GM21367 (cell line): ENCODE data around the gene MACF1.
"Not testable (repeated sequence)": the region's sequence is repeated elsewhere in the genome, so short reads cannot be mapped to it uniquely, and the experiment has no call there.

Experiments
- ATAC-seq: cut with Tn5 transposase; IDR thresholded peaks from one replicate; pipeline ENCODE4 v1.9.1; 2021; ENCODE audit not compliant: unreplicated experiment

Gene MACF1

GRCh38 chr1:39485046-39485803, 280.7 kb downstream of the MACF1 start:
- no peak for ATAC-seq

GRCh38 chr1:39488012-39488545, 283.6 kb downstream of the MACF1 start:
- ATAC-seq, result no peak

GRCh38 chr1:39488793-39489566, 284.5 kb downstream of the MACF1 start:
- ATAC-seq, result no peak

DNA sequence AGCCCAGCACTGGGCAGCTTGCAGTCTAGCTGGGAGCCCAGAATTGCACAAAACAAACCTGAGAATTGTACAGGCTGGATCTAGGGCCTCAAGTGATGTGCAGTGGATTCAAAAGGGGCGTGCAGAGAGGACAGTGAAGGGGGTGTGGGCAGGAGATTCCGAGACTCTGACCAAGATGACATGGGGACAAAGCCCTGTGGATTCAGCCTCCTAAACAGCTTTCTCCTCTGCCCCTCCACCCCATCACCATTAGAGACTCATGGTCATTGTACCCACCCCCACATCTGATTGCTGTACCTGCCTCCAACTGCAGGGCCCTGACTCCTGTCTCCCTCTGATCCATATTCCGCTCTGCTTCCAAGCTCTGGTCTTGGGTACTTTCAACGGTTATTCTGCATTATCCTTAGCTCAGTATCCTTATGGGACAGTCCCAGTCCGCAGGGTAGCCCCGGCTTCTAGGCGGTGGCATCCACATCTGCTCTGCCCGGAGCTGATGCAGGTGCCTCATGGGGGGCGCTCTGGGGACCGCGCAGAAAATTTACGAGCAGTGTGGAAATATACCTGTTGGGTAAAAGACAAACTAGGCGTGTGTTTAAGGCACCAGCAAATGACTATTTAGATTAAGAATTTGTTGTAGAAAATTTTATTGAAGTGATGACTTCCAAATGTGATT, 285.2 kb downstream of the MACF1 start:
- ATAC-seq, result no peak

GRCh38 chr1:39490596-39491145, 286.2 kb downstream of the MACF1 start:
- no peak for ATAC-seq

- ATAC-seq, result no peak
Observed at GRCh38 chr1:39491146-39491921, 286.8 kb downstream of the MACF1 start, which contains the start of gene BMP8A. BMP8A (plus strand) TSS chr1:39491636; CDS start chr1:39491992, 356 bp downstream.

GRCh38 chr1:39492118-39493042, 287.9 kb downstream of the MACF1 start:
- ATAC-seq, result not testable (repeated sequence)

GRCh38 chr1:39493043-39493810, 288.7 kb downstream of the MACF1 start:
- not testable (repeated sequence) for ATAC-seq

- no peak for ATAC-seq
Observed at GRCh38 chr1:39494671-39495410, 290.3 kb downstream of the MACF1 start.

DNA sequence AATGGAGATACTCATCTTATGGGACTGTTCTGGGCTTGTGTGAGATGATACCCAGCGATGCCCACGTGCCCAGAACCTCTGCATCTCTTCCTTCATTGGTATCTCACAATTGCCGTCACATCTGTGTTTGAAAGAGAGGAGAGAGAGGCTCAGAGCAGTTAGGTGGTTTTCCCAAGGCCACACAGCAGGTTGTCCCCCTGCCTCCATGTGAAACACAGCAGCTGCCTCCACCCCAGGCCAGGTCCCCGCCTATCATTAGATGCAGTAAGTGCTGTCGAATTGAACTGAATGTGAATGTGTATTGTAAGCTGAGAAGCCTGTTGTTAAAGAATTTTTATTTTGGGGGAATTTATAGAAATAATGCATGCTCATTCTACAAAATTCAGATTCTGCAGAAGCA, 292.0 kb downstream of the MACF1 start:
- not testable (repeated sequence) for ATAC-seq

GRCh38 chr1:39497585-39497984, 293.1 kb downstream of the MACF1 start:
- ATAC-seq, result no peak

- ATAC-seq, result not testable (repeated sequence)
Observed at GRCh38 chr1:39498096-39498710, 293.7 kb downstream of the MACF1 start.

DNA sequence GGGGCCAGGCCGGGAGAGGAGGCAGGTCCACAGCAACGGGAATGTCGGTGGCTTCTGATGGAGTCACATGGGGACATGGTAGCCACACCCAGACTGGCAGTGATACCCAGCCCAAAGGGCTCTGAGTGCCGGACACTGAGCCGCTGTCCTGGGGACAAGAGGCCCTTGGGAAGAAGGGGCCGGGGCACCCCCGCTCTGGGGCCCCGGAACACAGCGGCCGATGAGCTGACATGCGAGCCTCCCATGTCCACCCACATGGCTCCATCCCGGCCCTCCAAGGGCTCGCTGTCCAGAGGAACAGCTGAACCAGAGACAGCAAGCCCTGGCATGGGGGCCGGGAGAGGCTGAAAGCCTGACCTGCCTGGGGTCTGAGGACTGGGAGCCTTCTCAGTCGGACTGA, 294.3 kb downstream of the MACF1 start:
- ATAC-seq, result not testable (repeated sequence)

DNA sequence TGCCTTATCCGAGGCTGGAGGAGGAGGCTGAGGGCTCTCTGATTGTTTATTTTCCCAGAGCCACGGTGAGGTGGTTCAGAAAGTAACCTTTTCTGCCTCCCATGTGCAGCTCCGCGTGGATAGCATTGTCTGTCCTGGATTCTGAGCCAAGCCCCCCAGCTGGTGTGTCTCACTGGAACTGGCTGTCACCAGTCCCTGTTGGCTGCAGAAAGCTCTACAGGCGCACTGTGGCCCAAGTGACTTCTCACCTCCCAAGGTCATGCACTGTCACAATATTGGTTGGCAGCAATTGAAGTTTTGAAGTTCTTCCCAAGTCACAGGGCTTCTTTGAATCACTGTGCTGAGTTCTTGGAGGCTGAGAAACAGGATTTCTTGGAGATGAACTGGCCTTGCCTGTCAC, 295.2 kb downstream of the MACF1 start:
- no peak for ATAC-seq

DNA sequence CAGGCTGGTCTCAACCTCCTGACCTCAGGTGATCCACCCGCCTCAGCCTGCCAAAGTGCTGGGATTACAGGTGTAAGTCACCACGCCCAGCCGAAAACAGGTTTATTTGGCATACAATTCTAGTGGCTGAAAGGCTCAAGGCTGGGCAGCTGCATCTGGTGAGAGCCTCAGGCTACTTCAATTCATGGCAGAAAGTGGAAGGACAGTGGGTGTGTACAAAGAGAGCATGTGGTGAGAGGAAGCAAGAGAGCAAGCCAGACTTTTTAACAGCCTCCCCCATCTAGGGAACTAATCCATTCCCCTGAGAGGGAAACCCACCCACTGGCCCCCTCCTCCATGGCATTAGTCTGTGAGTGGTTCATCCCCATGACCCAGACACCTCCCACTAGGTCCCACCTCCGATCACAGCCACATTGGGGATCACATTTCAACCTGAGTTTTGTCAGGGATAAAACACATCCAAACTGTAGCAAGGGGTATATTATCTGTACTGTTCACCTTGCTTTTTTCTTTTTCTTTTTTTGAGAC, 296.4 kb downstream of the MACF1 start:
- no peak for ATAC-seq

- ATAC-seq, result no peak
Observed at GRCh38 chr1:39501666-39502065, 297.2 kb downstream of the MACF1 start.

DNA sequence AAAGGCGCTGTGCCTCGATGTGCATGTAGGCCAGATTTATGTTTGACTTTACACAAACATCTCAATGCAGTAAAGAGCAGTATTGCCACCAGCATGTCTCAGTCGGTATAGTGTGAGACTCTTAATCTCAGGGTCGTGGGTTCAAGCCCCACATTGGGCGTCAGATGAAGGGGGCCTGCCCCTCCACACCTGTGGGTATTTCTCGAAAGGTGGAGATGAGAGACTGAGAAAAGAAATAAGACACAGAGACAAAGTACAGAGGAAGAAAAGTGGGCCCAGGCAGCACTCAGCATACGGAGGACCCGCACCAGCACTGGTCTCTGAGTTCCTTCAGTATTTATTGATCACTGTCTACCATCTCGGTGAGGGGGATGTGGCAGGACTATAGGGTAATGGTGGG, 299.9 kb downstream of the MACF1 start:
- ATAC-seq, result not testable (repeated sequence)
